Keratinocyte (primary cell): Measurements from ENCODE around the gene PSMB10. TPM values are rescaled to one million over a fixed set of nuclear protein-coding genes. Genes with fewer than 3 reads are reported as not detected.

Experiments
- DNase-seq: peaks from one replicate; pipeline ENCODE4 v3.0.0-alpha.2; 2011; ENCODE audit warnings: low read depth, missing footprints, low spot score
- FAIRE-seq: peaks from 2 replicates; lab custom pipeline; 2011; peaks lifted over from hg19 to GRCh38; lab: Jason Lieb, UNC
- H2AFZ ChIP-seq: 2 replicates; pipeline ENCODE4 v1.6.0; 2012; ENCODE audit warnings: low read length, control low read depth, inconsistent platforms; ENCODE audit not compliant: control insufficient read depth
- H3K27ac ChIP-seq: 2 replicates; pipeline ENCODE4 v1.5.1; 2011; ENCODE audit warnings: low read length; ENCODE audit not compliant: control insufficient read depth, insufficient read depth
- H3K27me3 ChIP-seq: 3 replicates; pipeline ENCODE4 v1.6.0; 2011; ENCODE audit warnings: low read length; ENCODE audit not compliant: control insufficient read depth, insufficient read depth; ENCODE audit errors: extremely low read depth
- H3K36me3 ChIP-seq, 2 experiments: 2 replicates in 1 of 2; 3 replicates in 1 of 2; pipeline ENCODE4 v1.5.1; 2011; ENCODE audit warnings: low read length in 2 of 2, mild to moderate bottlenecking in 1 of 2; ENCODE audit not compliant: control insufficient read depth in 2 of 2, insufficient read depth in 2 of 2; ENCODE audit errors: extremely low read depth in 1 of 2
- H3K4me1 ChIP-seq: 3 replicates; pipeline ENCODE4 v1.5.1; 2011; ENCODE audit warnings: low read length; ENCODE audit not compliant: control insufficient read depth, insufficient read depth; ENCODE audit errors: extremely low read depth
- H3K4me2 ChIP-seq: 3 replicates; pipeline ENCODE4 v1.6.0; 2011; ENCODE audit warnings: low read depth, low read length; ENCODE audit not compliant: control insufficient read depth, insufficient read depth; ENCODE audit errors: extremely low read depth
- H3K4me3 ChIP-seq, 3 experiments: fragments of 200-600 bp in 1 of 3; sonication (generic) in 1 of 3; 2 replicates in 2 of 3; 3 replicates in 1 of 3; pipeline ENCODE4 v1.5.1; 2011 to 2016; ENCODE audit warnings: low read length in 3 of 3, mild to moderate bottlenecking in 3 of 3, control low read depth in 2 of 3, inconsistent platforms in 1 of 3, low read depth in 1 of 3, mixed read lengths in 1 of 3, mixed run types in 1 of 3, moderate library complexity in 1 of 3; ENCODE audit not compliant: control insufficient read depth in 2 of 3, insufficient read depth in 2 of 3; ENCODE audit errors: extremely low read depth in 1 of 3
- H3K79me2 ChIP-seq: 2 replicates; pipeline ENCODE4 v1.6.0; 2012; ENCODE audit warnings: low read length; ENCODE audit not compliant: control insufficient read depth, insufficient read depth
- H3K9ac ChIP-seq: 3 replicates; pipeline ENCODE4 v1.6.0; 2011; ENCODE audit warnings: low read length; ENCODE audit not compliant: control insufficient read depth, insufficient read depth; ENCODE audit errors: extremely low read depth
- H3K9me1 ChIP-seq: 3 replicates; pipeline ENCODE4 v1.6.0; 2011; ENCODE audit warnings: low read length; ENCODE audit not compliant: control insufficient read depth, insufficient read depth; ENCODE audit errors: extremely low read depth
- H3K9me3 ChIP-seq: 2 replicates; pipeline ENCODE4 v1.5.1; 2012; ENCODE audit warnings: low read depth, low read length; ENCODE audit not compliant: control insufficient read depth
- H4K20me1 ChIP-seq: 3 replicates; pipeline ENCODE4 v1.6.0; 2011; ENCODE audit warnings: low read length; ENCODE audit not compliant: control insufficient read depth, insufficient read depth; ENCODE audit errors: extremely low read depth
- EZH2 ChIP-seq: IDR thresholded peaks from one replicate; pipeline ENCODE4 v1.6.1; 2012; ENCODE audit warnings: inconsistent platforms, mild to moderate bottlenecking, low read length, moderate library complexity
- dilution Hi-C: fragments of 300-500 bp; cut with MboI; formaldehyde crosslinking; loops from one replicate; pipeline ENCODE4 v1.7.0; 2020; ENCODE audit warnings: low sequenced_read_pairs; ENCODE audit not compliant: extremely low pct_ligation_motif_present
- polyA plus RNA-seq, 5 experiments: library from polyadenylated mRNA; depleted of rRNA in 3 of 5; stranded (reverse) in 3 of 5; stranded (forward) in 1 of 5; unstranded in 1 of 5; fragments of >200 nt; gene quantifications; 1 replicate in 1 of 5; 2 replicates in 3 of 5; 3 replicates in 1 of 5; pipeline versions ENCODE4 v1.2.1 to v1.2.3, GENCODE V29; 2011 to 2012; ENCODE audit warnings: missing spikeins in 2 of 5, low read depth in 1 of 5, low replicate concordance in 1 of 5
- small RNA-seq, 3 experiments: library from RNA; depleted of rRNA; stranded (forward); fragments of <200 nt; gene quantifications; one replicate each; pipeline ENCODE3, GENCODE V24; 2012; ENCODE audit warnings: low read depth in 3 of 3, low replicate concordance in 1 of 3; ENCODE audit not compliant: insufficient read length in 3 of 3
- TF ChIP-seq, protein P1 (sequence below), 3 experiments: IDR thresholded peaks in 1 of 3; conservative IDR thresholded peaks in 1 of 3; optimal IDR thresholded peaks in 1 of 3; 2 replicates in 2 of 3; 3 replicates in 1 of 3; pipeline versions ENCODE3 to v1.5.1; 2011; ENCODE audit warnings: low read length in 3 of 3, mild to moderate bottlenecking in 3 of 3, moderate library complexity in 2 of 3, control low read depth in 1 of 3, inconsistent platforms in 1 of 3; ENCODE audit not compliant: insufficient read depth in 2 of 3; ENCODE audit errors: extremely low read depth in 1 of 3

Gene PSMB10
- polyA plus RNA-seq, 1 donor (not counting 4 experiments of a cell fraction or from before 2014, with no cell fraction given): 11.1 TPM

GRCh38 chr16:67884684-67885083 is 52.0 kb downstream of the PSMB10 start, which contains the start of gene NRN1L:
Gene NRN1L (plus strand): TSS chr16:67884885. CDS start chr16:67884904, 19 bp downstream.
- Histone ChIP-seq H3K9ac (no peak within 1 kb of the TSS), H3K9me1 (no peaks in the 10 kb centered on the region), H3K79me2 (no peaks in the 10 kb centered on the region), H4K20me1 (peaks cover 15% of the 10 kb centered on the region), H3K36me3 (peaks cover 34 to 38% of the 10 kb centered on the region in 2 experiments), H3K9me3 (no peaks in the 10 kb centered on the region), H2AFZ (no peak within 1 kb of the TSS), H3K4me3 (no peak within 1 kb of the TSS), H3K27ac (peak within 1 kb of the TSS; percentile 1), H3K4me2 (peak within 1 kb of the TSS; percentile 33), H3K27me3 (no peaks in the 10 kb centered on the region), H3K4me1 (peaks cover 4% of the 10 kb centered on the region)
- FAIRE-seq (peak; percentile 78), DNase-seq (peak; percentile 69)
- dilution Hi-C loops: no loop called here
- no peak for TF ChIP-seq EZH2
- TF ChIP-seq, protein P1, sequence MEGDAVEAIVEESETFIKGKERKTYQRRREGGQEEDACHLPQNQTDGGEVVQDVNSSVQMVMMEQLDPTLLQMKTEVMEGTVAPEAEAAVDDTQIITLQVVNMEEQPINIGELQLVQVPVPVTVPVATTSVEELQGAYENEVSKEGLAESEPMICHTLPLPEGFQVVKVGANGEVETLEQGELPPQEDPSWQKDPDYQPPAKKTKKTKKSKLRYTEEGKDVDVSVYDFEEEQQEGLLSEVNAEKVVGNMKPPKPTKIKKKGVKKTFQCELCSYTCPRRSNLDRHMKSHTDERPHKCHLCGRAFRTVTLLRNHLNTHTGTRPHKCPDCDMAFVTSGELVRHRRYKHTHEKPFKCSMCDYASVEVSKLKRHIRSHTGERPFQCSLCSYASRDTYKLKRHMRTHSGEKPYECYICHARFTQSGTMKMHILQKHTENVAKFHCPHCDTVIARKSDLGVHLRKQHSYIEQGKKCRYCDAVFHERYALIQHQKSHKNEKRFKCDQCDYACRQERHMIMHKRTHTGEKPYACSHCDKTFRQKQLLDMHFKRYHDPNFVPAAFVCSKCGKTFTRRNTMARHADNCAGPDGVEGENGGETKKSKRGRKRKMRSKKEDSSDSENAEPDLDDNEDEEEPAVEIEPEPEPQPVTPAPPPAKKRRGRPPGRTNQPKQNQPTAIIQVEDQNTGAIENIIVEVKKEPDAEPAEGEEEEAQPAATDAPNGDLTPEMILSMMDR (optimal IDR thresholded peaks at IDR 0.05 in 1 of 3, IDR thresholded peaks at IDR 0.05 in 1 of 3, conservative IDR thresholded peaks at IDR 0.05 in 1 of 3; ENCODE audit: extremely low read depth in 1 of 3, insufficient read depth in 2 of 3, low read length in 3 of 3): no peak

Small RNA genes lying within 50 kb of the gene (small RNA-seq; reads per million reads assigned to genes)
- gene NRN1L: 0 reads per million in 3 experiments

Other genes with a start within 250 kb of the PSMB10 start
- 13.2 to 19.3 TPM (median 13.8 TPM) in 3 replicates for gene GFOD2, start 217.5 kb downstream of the PSMB10 start, polyA plus RNA-seq
- gene RANBP10, start 130.3 kb downstream of the PSMB10 start, polyA plus RNA-seq: 9.3 to 9.9 TPM (median 9.5 TPM) in 3 replicates
- gene TSNAXIP1, start 130.0 kb downstream of the PSMB10 start, polyA plus RNA-seq: 0.43 to 1.5 TPM (median 0.54 TPM) in 3 replicates
- gene THAP11, start 94.5 kb downstream of the PSMB10 start, polyA plus RNA-seq: 9.2 to 13.1 TPM (median 11.8 TPM) in 3 replicates
- 173 to 569 TPM (median 189 TPM) in 3 replicates for gene NUTF2, start 89.9 kb downstream of the PSMB10 start, polyA plus RNA-seq
- gene CENPT, start 89.2 kb downstream of the PSMB10 start, polyA plus RNA-seq: 30.1 to 57.1 TPM (median 41.3 TPM) in 3 replicates
- gene EDC4, start 63.8 kb downstream of the PSMB10 start, polyA plus RNA-seq: 16.7 to 28.0 TPM (median 25.4 TPM) in 3 replicates
- gene NRN1L, start 52.0 kb downstream of the PSMB10 start, polyA plus RNA-seq: not detected in 3 replicates
- gene PSKH1, start 43.6 kb downstream of the PSMB10 start, polyA plus RNA-seq: 10.7 to 19.5 TPM (median 13.7 TPM) in 3 replicates
- 0.10 to 0.46 TPM (median 0.33 TPM) in 3 replicates for gene CTRL, start 5.0 kb downstream of the PSMB10 start, polyA plus RNA-seq
- gene LCAT, start 7.3 kb upstream of the PSMB10 start, polyA plus RNA-seq: 6.5 to 11.6 TPM (median 10.5 TPM) in 3 replicates
- 59.3 to 72.2 TPM (median 65.4 TPM) in 3 replicates for gene SLC12A4, start 31.8 kb upstream of the PSMB10 start, polyA plus RNA-seq
- 0.04 TPM in 1 of 3 replicates, not detected in the others for gene DPEP3, start 43.6 kb upstream of the PSMB10 start, polyA plus RNA-seq
- 0.04 to 0.12 TPM in 2 of 3 replicates, not detected in the other for gene DPEP2, start 62.6 kb upstream of the PSMB10 start, polyA plus RNA-seq
- gene DPEP2NB, start 79.1 kb upstream of the PSMB10 start, polyA plus RNA-seq: 0.05 TPM in 1 of 3 replicates, not detected in the others
- gene DDX28, start 86.4 kb upstream of the PSMB10 start, polyA plus RNA-seq: 12.8 to 15.7 TPM (median 14.2 TPM) in 3 replicates
- gene DUS2, start 86.4 kb upstream of the PSMB10 start, polyA plus RNA-seq: 17.8 to 30.7 TPM (median 22.9 TPM) in 3 replicates
- 9.5 to 11.5 TPM (median 10.9 TPM) in 3 replicates for gene NFATC3, start 148.5 kb upstream of the PSMB10 start, polyA plus RNA-seq